Mesenteric fat pad (tissue), 1 donor: ENCODE data around the gene COX14. TPM values are rescaled to one million over a fixed set of nuclear protein-coding genes. Genes with fewer than 3 reads are reported as not detected.
"Not testable (repeated sequence)": the region's sequence is repeated elsewhere in the genome, so short reads cannot be mapped to it uniquely, and the experiment has no call there.

Experiments used
- DNase-seq: peaks from one replicate; pipeline ENCODE4 v3.0.0-alpha.2; 2020; ENCODE audit warnings: low spot score
- total RNA-seq: library from RNA; stranded (reverse); fragmentation: NEBNext Ultra II Directional; extraction: Animal tissue kit (Norgen Biotek cat#: 25700); gene quantifications from one replicate; pipeline ENCODE4 v1.2.1, GENCODE V29; 2021
- donor health status: DM: yes; HTN: yes; CAD: no.

COX14 gene
- total RNA-seq, 1 donor from 2014 or later = 92.0 TPM

GRCh38 chr12:50151047-50151687 lies 39.1 kb downstream of the COX14 start:
- no peak for DNase-seq

- DNase-seq = not testable (repeated sequence)
Observed at GRCh38 chr12:50154947-50155346, 42.9 kb downstream of the COX14 start.

- no peak for DNase-seq
Observed at GRCh38 chr12:50156641-50157040, 44.6 kb downstream of the COX14 start.

- no peak for DNase-seq
Observed at GRCh38 chr12:50157259-50157658, 45.2 kb downstream of the COX14 start.

- DNase-seq = no peak
Observed at GRCh38 chr12:50160643-50161042, 48.6 kb downstream of the COX14 start.

DNA sequence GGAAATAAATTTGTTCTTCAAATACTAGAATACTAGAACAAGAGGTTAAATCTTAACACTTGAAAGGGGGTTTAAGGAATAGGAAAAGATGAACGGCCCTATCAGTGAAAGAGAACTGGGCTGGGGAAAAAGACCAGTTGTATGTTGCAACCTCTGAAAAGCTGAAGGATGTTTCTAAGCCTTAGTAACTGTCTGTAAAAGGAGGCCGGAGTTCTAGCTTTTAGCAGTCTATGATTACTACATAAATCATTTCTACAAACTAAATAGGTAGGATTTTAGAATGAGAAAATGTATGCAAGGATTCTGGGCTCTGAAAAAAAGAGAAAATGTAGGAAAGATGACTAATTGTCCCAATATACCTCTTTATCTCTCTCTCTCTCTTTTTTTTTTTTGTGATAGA lies 50.2 kb downstream of the COX14 start:
- no peak for DNase-seq

DNA sequence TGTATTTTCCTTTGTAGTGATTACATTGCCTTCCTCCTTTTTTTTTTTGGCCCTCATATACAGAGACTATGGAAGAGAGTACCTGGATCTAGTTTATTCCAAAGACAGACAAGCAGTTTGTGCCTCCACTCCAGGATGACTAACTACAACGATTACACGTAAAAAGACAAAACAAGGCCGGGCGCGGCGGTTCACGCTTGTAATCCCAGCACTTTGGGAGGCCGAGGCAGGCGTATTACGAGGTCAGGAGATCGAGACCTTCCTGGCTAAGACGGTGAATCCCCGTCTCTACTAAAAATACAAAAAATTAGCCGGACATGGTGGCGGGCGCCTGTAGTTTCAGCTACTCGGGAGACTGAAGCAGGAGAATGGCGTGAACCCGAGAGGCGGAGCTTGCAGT lies 52.9 kb downstream of the COX14 start:
- DNase-seq = no peak

- DNase-seq = no peak
Observed at GRCh38 chr12:50166799-50167048, 54.7 kb downstream of the COX14 start.

DNA sequence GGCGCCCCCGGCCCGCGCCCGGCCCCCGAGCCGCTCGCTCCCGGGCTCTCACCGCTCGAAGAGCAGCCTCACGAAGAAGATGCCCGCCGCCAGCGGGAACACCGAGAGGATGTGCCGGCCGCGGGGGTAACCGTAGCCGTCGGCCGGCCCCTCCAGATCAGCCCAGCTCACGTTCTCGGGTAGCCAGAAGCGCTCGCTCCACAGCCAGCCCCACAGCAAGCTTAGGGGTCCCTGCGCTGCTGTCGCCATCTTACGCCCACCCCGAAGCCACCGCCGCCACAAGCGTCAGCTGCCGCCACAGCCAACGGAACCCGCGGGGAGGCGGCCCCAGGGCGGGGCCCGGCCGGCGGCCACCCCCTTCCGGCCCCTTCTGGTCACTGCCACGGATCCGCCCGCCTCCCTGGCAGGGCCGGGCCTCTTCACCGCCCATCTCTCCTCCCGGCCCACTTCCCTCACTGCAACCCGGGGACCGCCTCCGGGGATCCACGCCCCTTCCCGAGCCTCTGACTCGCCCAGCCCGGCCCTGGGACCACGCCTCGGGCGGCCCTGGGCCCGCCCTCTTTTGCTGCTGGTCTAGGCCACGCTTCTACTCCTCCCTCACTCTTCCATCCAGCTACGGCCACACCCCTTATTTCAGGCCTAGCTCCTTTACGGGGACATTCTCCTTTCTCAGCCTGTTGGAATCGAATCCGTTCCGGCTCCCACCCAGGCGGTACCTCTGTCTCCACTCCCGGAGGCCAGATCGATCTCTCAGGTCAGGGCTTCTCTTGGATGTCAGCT lies 55.2 kb downstream of the COX14 start, which contains the start of gene CERS5:
TSS of gene CERS5 (minus strand) at position 321 of the 780 bp plus-strand sequence. CDS start at position 249, 72 bp downstream.
- DNase-seq = peak; percentile 99

Other genes with a start within 250 kb of the COX14 start
- 0.35 TPM for gene FAIM2, start 208.3 kb upstream of the COX14 start, total RNA-seq
- not detected for gene AQP2, start 161.5 kb upstream of the COX14 start, total RNA-seq
- gene AQP5, start 150.4 kb upstream of the COX14 start, total RNA-seq = not detected
- gene AQP6, start 139.3 kb upstream of the COX14 start, total RNA-seq = not detected
- gene RACGAP1, start 86.7 kb upstream of the COX14 start, total RNA-seq = 9.4 TPM
- 0.71 TPM for gene ASIC1, start 54.6 kb upstream of the COX14 start, total RNA-seq
- gene SMARCD1, start 26.9 kb upstream of the COX14 start, total RNA-seq = 63.1 TPM
- gene GPD1, start 8.2 kb upstream of the COX14 start, total RNA-seq = 1,023 TPM
- gene CERS5, start 55.1 kb downstream of the COX14 start, total RNA-seq = 46.5 TPM
- 163 TPM for gene LIMA1, start 171.3 kb downstream of the COX14 start, total RNA-seq